ENCODE measurements around the gene SH3GL3.

Gene SH3GL3

DNA sequence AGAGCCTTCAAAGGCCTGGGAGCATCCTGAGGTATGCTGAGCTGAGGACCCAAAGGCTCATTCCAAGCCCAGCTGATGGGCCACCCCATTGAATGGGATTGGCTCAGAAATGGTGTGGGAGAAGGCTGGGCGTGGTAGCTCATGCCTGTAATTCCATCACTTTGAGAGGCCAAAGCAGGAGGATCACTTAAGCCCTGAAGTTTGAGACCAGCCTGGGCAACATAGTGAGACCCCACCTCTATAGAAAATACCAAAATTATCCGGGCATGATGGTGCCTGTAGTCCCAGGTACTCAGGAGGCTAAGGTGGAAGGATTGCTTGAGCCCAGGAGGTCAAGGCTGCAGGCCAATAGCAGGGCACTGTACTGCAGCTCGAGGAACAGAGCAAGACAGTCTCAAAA is 163.0 kb downstream of the SH3GL3 start:
- Histone ChIP-seq H3K9me3 (ENCODE audit: insufficient read depth, low read length) (no peaks in the 10 kb centered on the region), H3K4me1 (ENCODE audit: insufficient read depth, insufficient read length) (no peaks in the 10 kb centered on the region), H3K36me3 (ENCODE audit: insufficient read depth, insufficient read length, low read length) (no peaks in the 10 kb centered on the region), H3K4me3 (ENCODE audit: insufficient read length, low read depth) (no peak overlapping the region), H3K9ac (ENCODE audit: insufficient read length, low read depth) (no peak overlapping the region), H3K27me3 (ENCODE audit: insufficient read depth, insufficient read length) (no peaks in the 10 kb centered on the region)
- no peak for TF ChIP-seq SUZ12 (IDR thresholded peaks at IDR 0.05; ENCODE audit: extremely low read depth, insufficient read depth, insufficient read length)
- TF ChIP-seq YY1 (IDR thresholded peaks at IDR 0.05; ENCODE audit: insufficient read depth, insufficient read length), result no peak
- no peak for TF ChIP-seq ZNF274 (IDR thresholded peaks at IDR 0.05; ENCODE audit: low read depth, low read length)
- DNase-seq (ENCODE audit: low read depth, low spot score), result no peak

DNA sequence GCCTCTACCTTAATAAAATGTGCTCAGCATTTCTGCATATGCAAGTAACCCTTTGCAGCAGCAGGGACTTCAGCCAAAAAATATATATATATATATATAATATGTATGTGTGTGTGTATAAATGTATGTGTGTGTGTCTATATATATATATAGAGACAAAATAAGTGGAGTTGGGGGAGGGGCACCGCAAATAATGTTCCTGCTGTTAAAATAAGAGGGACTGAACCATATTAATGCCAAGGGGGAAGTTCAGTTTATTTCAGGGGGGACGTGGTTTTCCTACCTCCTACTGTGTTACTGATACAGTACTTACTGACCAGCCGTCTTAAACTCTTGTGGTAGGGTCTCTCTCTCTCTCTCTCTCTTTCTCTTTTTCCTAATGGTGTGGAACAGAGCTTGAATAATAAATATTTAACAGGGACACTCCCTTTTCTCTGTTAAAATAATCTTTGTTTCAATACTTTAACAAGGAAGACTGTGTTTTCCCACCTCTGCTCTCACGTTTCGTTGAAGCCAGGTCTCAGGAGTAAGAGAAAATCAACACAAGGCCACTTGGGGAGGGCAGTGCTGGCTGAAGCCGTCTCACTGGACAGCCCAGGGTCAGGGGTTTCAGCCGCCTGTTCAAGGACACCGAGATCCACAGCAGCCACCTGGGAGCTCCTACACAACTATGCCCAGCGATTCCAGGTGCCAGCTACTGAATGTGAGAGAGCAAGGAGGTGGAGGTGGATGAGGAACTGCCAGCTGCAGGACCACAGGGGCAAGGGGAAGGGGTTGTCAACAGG is 164.0 kb downstream of the SH3GL3 start:
- DNase-seq (ENCODE audit: low read depth, low spot score), result no peak
- Histone ChIP-seq H3K4me1 (ENCODE audit: insufficient read depth, insufficient read length) (no peaks in the 10 kb centered on the region), H3K9me3 (ENCODE audit: insufficient read depth, low read length) (no peaks in the 10 kb centered on the region), H3K27me3 (ENCODE audit: insufficient read depth, insufficient read length) (no peaks in the 10 kb centered on the region), H3K9ac (ENCODE audit: insufficient read length, low read depth) (no peak overlapping the region), H3K36me3 (ENCODE audit: insufficient read depth, insufficient read length, low read length) (no peaks in the 10 kb centered on the region), H3K4me3 (ENCODE audit: insufficient read length, low read depth) (no peak overlapping the region)
- no peak for TF ChIP-seq SUZ12 (IDR thresholded peaks at IDR 0.05; ENCODE audit: extremely low read depth, insufficient read depth, insufficient read length)
- no peak for TF ChIP-seq YY1 (IDR thresholded peaks at IDR 0.05; ENCODE audit: insufficient read depth, insufficient read length)
- no peak for TF ChIP-seq ZNF274 (IDR thresholded peaks at IDR 0.05; ENCODE audit: low read depth, low read length)

DNA sequence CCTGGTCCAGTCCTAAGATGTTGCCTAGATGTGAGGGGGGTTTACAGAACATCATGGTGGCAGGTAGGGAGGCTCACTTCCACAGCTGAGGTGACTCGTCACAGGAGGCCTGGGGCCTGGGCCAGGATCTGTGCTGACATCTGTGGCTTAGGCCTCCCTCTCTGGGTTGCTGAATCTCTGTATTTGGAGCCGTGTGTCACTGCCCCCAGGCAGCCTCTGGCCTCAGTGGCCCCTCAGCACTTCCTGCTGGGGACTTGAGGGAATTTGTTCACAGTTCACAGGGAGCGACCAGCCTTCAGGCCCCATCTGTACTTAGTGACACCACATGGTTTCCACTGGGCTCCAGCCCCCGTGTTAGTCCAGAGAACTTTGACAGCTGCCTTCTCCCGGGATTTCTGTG is 165.1 kb downstream of the SH3GL3 start:
- no peak overlapping the region for H3K9ac ChIP-seq (ENCODE audit: insufficient read length, low read depth)
- no peak for DNase-seq (ENCODE audit: low read depth, low spot score)
- H3K36me3 ChIP-seq (ENCODE audit: insufficient read depth, insufficient read length, low read length), result no peaks in the 10 kb centered on the region
- H3K4me1 ChIP-seq (ENCODE audit: insufficient read depth, insufficient read length), result no peaks in the 10 kb centered on the region
- H3K9me3 ChIP-seq (ENCODE audit: insufficient read depth, low read length), result no peaks in the 10 kb centered on the region
- no peak overlapping the region for H3K4me3 ChIP-seq (ENCODE audit: insufficient read length, low read depth)
- TF ChIP-seq YY1 (IDR thresholded peaks at IDR 0.05; ENCODE audit: insufficient read depth, insufficient read length) (no peak), ZNF274 (IDR thresholded peaks at IDR 0.05; ENCODE audit: low read depth, low read length) (no peak), SUZ12 (IDR thresholded peaks at IDR 0.05; ENCODE audit: extremely low read depth, insufficient read depth, insufficient read length) (no peak)
- no peaks in the 10 kb centered on the region for H3K27me3 ChIP-seq (ENCODE audit: insufficient read depth, insufficient read length)

DNA sequence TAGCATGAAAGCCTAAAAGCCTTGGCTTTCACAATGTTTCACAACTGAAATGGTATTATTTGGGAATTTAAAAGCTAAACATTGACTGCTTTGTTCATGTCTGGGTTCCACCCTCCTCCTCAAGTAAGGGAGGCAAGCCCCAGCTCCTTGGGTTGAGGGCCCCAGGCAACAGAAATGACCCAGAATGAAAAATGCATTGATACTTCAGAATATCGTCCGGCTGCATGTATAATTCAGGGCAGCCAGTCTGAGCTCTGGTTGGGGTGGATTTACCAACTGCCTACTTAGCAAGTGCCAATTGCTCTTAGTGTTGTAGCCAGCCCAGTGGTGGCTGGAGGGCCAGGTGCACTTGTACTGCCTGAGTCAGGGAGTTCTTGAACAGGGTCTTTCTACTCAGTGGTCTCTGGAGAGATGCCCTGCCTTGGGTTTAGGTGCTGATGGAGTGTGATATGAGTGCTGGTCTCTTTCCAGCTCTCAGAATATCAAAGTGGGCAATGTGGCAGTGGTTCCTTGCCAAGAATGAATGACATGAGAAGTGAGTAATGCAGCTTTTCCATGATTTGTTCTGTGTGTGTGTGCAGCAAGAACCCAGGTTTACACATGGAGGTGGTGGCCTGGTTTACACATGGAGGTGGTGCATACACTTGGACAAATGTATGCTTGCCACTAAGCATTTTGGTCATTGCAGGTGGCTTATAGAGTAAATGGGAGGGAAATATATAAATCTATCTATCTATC is 165.9 kb downstream of the SH3GL3 start:
- TF ChIP-seq SUZ12 (IDR thresholded peaks at IDR 0.05; ENCODE audit: extremely low read depth, insufficient read depth, insufficient read length) (no peak), ZNF274 (IDR thresholded peaks at IDR 0.05; ENCODE audit: low read depth, low read length) (no peak), YY1 (IDR thresholded peaks at IDR 0.05; ENCODE audit: insufficient read depth, insufficient read length) (no peak)
- no peak for DNase-seq (ENCODE audit: low read depth, low spot score)
- no peaks in the 10 kb centered on the region for H3K36me3 ChIP-seq (ENCODE audit: insufficient read depth, insufficient read length, low read length)
- no peak overlapping the region for H3K9ac ChIP-seq (ENCODE audit: insufficient read length, low read depth)
- H3K4me1 ChIP-seq (ENCODE audit: insufficient read depth, insufficient read length), result no peaks in the 10 kb centered on the region
- no peaks in the 10 kb centered on the region for H3K9me3 ChIP-seq (ENCODE audit: insufficient read depth, low read length)
- H3K27me3 ChIP-seq (ENCODE audit: insufficient read depth, insufficient read length), result no peaks in the 10 kb centered on the region
- H3K4me3 ChIP-seq (ENCODE audit: insufficient read length, low read depth), result no peak overlapping the region

GRCh38 chr15:83613714-83614113 is 166.6 kb downstream of the SH3GL3 start:
- no peak overlapping the region for H3K4me3 ChIP-seq (ENCODE audit: insufficient read length, low read depth)
- no peak overlapping the region for H3K9ac ChIP-seq (ENCODE audit: insufficient read length, low read depth)
- H3K4me1 ChIP-seq (ENCODE audit: insufficient read depth, insufficient read length), result no peaks in the 10 kb centered on the region
- H3K9me3 ChIP-seq (ENCODE audit: insufficient read depth, low read length), result no peaks in the 10 kb centered on the region
- no peaks in the 10 kb centered on the region for H3K36me3 ChIP-seq (ENCODE audit: insufficient read depth, insufficient read length, low read length)
- H3K27me3 ChIP-seq (ENCODE audit: insufficient read depth, insufficient read length), result no peaks in the 10 kb centered on the region
- no peak for TF ChIP-seq SUZ12 (IDR thresholded peaks at IDR 0.05; ENCODE audit: extremely low read depth, insufficient read depth, insufficient read length)
- no peak for DNase-seq (ENCODE audit: low read depth, low spot score)

GRCh38 chr15:83616840-83617239 is 169.7 kb downstream of the SH3GL3 start:
- no peaks in the 10 kb centered on the region for H3K27me3 ChIP-seq (ENCODE audit: insufficient read depth, insufficient read length)
- no peak for TF ChIP-seq ZNF274 (IDR thresholded peaks at IDR 0.05; ENCODE audit: low read depth, low read length)
- TF ChIP-seq SUZ12 (IDR thresholded peaks at IDR 0.05; ENCODE audit: extremely low read depth, insufficient read depth, insufficient read length), result no peak
- no peak for TF ChIP-seq YY1 (IDR thresholded peaks at IDR 0.05; ENCODE audit: insufficient read depth, insufficient read length)

GRCh38 chr15:83626171-83626802 is 179.1 kb downstream of the SH3GL3 start:
- Histone ChIP-seq H3K27me3 (ENCODE audit: insufficient read depth, insufficient read length) (no peaks in the 10 kb centered on the region), H3K36me3 (ENCODE audit: insufficient read depth, insufficient read length, low read length) (no peaks in the 10 kb centered on the region), H3K9ac (ENCODE audit: insufficient read length, low read depth) (no peak overlapping the region), H3K4me3 (ENCODE audit: insufficient read length, low read depth) (no peak overlapping the region), H3K4me1 (ENCODE audit: insufficient read depth, insufficient read length) (no peaks in the 10 kb centered on the region), H3K9me3 (ENCODE audit: insufficient read depth, low read length) (peaks cover 10% of the 10 kb centered on the region)
- no peak for DNase-seq (ENCODE audit: low read depth, low spot score)
- no peak for TF ChIP-seq YY1 (IDR thresholded peaks at IDR 0.05; ENCODE audit: insufficient read depth, insufficient read length)
- no peak for TF ChIP-seq SUZ12 (IDR thresholded peaks at IDR 0.05; ENCODE audit: extremely low read depth, insufficient read depth, insufficient read length)
- no peak for TF ChIP-seq ZNF274 (IDR thresholded peaks at IDR 0.05; ENCODE audit: low read depth, low read length)

More at GRCh38 chr15:83616840-83617239, 169.7 kb downstream of the SH3GL3 start:
- Histone ChIP-seq H3K9ac (ENCODE audit: insufficient read length, low read depth) (no peak overlapping the region), H3K9me3 (ENCODE audit: insufficient read depth, low read length) (no peaks in the 10 kb centered on the region), H3K4me1 (ENCODE audit: insufficient read depth, insufficient read length) (no peaks in the 10 kb centered on the region), H3K4me3 (ENCODE audit: insufficient read length, low read depth) (no peak overlapping the region), H3K36me3 (ENCODE audit: insufficient read depth, insufficient read length, low read length) (no peaks in the 10 kb centered on the region)
- no peak for DNase-seq (ENCODE audit: low read depth, low spot score)

Data from NT2/D1 (cell line).